Measurements from ENCODE around the gene DTWD1. TPM values are rescaled to one million over a fixed set of nuclear protein-coding genes. Genes with fewer than 3 reads are reported as not detected.

Gene DTWD1
- total RNA-seq, 1 experiment from 2014 or later: 14.4 TPM

- no peaks in the 10 kb centered on the region for H3K27me3 Mint-ChIP-seq (ENCODE audit: insufficient read depth, unreplicated experiment)
- no peaks in the 10 kb centered on the region for H3K27me3 ChIP-seq (replicated peaks; ENCODE audit: control insufficient read depth, insufficient read depth, low read length)
- TF ChIP-seq CTCF (IDR thresholded peaks at IDR 0.05; ENCODE audit: insufficient read depth in 1 of 2, low read depth in 1 of 2, low read length in 1 of 2, severe bottlenecking in 1 of 2, unreplicated experiment in 1 of 2): no peak
- H3K4me3 Mint-ChIP-seq (ENCODE audit: unreplicated experiment): no peak overlapping the region
- BruUV-seq (replicated peaks): no TSS peak
- H3K4me3 ChIP-seq (ENCODE audit: low read depth, low read length): no peak overlapping the region
- H3K9me3 Mint-ChIP-seq (ENCODE audit: unreplicated experiment): no peaks in the 10 kb centered on the region
- intact Hi-C loops (cut with micrococcal nuclease; ENCODE audit: unreplicated experiment): loop anchor here (10.0 kb wide), 1 partner anchor 453 kb away; the partner anchor contains the start of gene GALK2
- H3K36me3 Mint-ChIP-seq (ENCODE audit: insufficient read depth, unreplicated experiment): peaks cover 9% of the 10 kb centered on the region
- no peak overlapping the region for H3K27ac Mint-ChIP-seq (ENCODE audit: unreplicated experiment)
- 0 out of 2 replicates have a peak, but pooled peaks cover 7% of the 10 kb centered on the region for H3K9me3 ChIP-seq
- H3K4me1 Mint-ChIP-seq (ENCODE audit: low read depth, unreplicated experiment): no peaks in the 10 kb centered on the region
- POLR2A ChIA-PET: no interaction called here
- no peaks in the 10 kb centered on the region; the same call in 1 of the 2 replicates for H3K36me3 ChIP-seq (ENCODE audit: control insufficient read depth, insufficient read depth, low read length)
- peaks cover 3% of the 10 kb centered on the region; the same call in 1 of the 2 replicates for H3K4me1 ChIP-seq
- no peak for DNase-seq
- CTCF ChIA-PET: no interaction called here
Measured at GRCh38 chr15:49627407-49627877, 6.6 kb downstream of the DTWD1 start.

GRCh38 chr15:49628379-49628778 is 7.5 kb downstream of the DTWD1 start:
- Histone ChIP-seq H3K27me3 (replicated peaks; ENCODE audit: control insufficient read depth, insufficient read depth, low read length) (no peaks in the 10 kb centered on the region), H3K4me3 (ENCODE audit: low read depth, low read length) (no peak overlapping the region), H3K9me3 (0 out of 2 replicates have a peak, but pooled peaks cover 7% of the 10 kb centered on the region), H3K36me3 (ENCODE audit: control insufficient read depth, insufficient read depth, low read length) (no peaks in the 10 kb centered on the region; the same call in 1 of the 2 replicates), H3K4me1 (peaks cover 3% of the 10 kb centered on the region; the same call in 1 of the 2 replicates)
- ChIA-PET POLR2A (no interaction called here), CTCF (no interaction called here)
- Mint-ChIP-seq H3K4me3 (ENCODE audit: unreplicated experiment) (no peak overlapping the region), H3K9me3 (ENCODE audit: unreplicated experiment) (no peaks in the 10 kb centered on the region), H3K4me1 (ENCODE audit: low read depth, unreplicated experiment) (no peaks in the 10 kb centered on the region), H3K36me3 (ENCODE audit: insufficient read depth, unreplicated experiment) (peaks cover 9% of the 10 kb centered on the region), H3K27me3 (ENCODE audit: insufficient read depth, unreplicated experiment) (no peaks in the 10 kb centered on the region), H3K27ac (ENCODE audit: unreplicated experiment) (no peak overlapping the region)
- intact Hi-C loops (cut with micrococcal nuclease; ENCODE audit: unreplicated experiment): loop anchor here (10.0 kb wide), 1 partner anchor 454 kb away; the partner anchor contains the start of gene GALK2
- no peak for TF ChIP-seq CTCF (IDR thresholded peaks at IDR 0.05; ENCODE audit: insufficient read depth in 1 of 2, low read depth in 1 of 2, low read length in 1 of 2, severe bottlenecking in 1 of 2, unreplicated experiment in 1 of 2)
- BruUV-seq (replicated peaks): no TSS peak
- no peak for DNase-seq

- H3K36me3 ChIP-seq (ENCODE audit: control insufficient read depth, insufficient read depth, low read length): no peaks in the 10 kb centered on the region
- no peaks in the 10 kb centered on the region for H3K36me3 Mint-ChIP-seq (ENCODE audit: insufficient read depth, unreplicated experiment)
- ChIA-PET POLR2A (no interaction called here), CTCF (no interaction called here)
- H3K4me1 ChIP-seq: no peaks in the 10 kb centered on the region
- intact Hi-C loops (cut with micrococcal nuclease; ENCODE audit: unreplicated experiment): no loop called here
- no peaks in the 10 kb centered on the region for H3K4me1 Mint-ChIP-seq (ENCODE audit: low read depth, unreplicated experiment)
- H3K27ac Mint-ChIP-seq (ENCODE audit: unreplicated experiment): no peak overlapping the region
- no peak overlapping the region for H3K4me3 ChIP-seq (ENCODE audit: low read depth, low read length)
- no peak for DNase-seq
- no peaks in the 10 kb centered on the region for H3K27me3 Mint-ChIP-seq (ENCODE audit: insufficient read depth, unreplicated experiment)
- no peak for TF ChIP-seq CTCF (IDR thresholded peaks at IDR 0.05; ENCODE audit: insufficient read depth in 1 of 2, low read depth in 1 of 2, low read length in 1 of 2, severe bottlenecking in 1 of 2, unreplicated experiment in 1 of 2)
- no TSS peak for BruUV-seq (replicated peaks)
- no peaks in the 10 kb centered on the region for H3K9me3 ChIP-seq
- no peaks in the 10 kb centered on the region for H3K9me3 Mint-ChIP-seq (ENCODE audit: unreplicated experiment)
- no peaks in the 10 kb centered on the region for H3K27me3 ChIP-seq (replicated peaks; ENCODE audit: control insufficient read depth, insufficient read depth, low read length)
- H3K4me3 Mint-ChIP-seq (ENCODE audit: unreplicated experiment): no peak overlapping the region
Measured at GRCh38 chr15:49637857-49638256, 17.0 kb downstream of the DTWD1 start.

Measured in Caco-2 (cell line).